Esophagus muscularis mucosa (tissue), 4 donors: ENCODE measurements around the gene WDFY2. TPM values are rescaled to one million over a fixed set of nuclear protein-coding genes. Genes with fewer than 3 reads are reported as not detected.

Experiments used
- DNase-seq: peaks from one replicate; pipeline ENCODE4 v3.0.0-alpha.2; 2017; ENCODE audit errors: extremely low spot score
- H3K27ac ChIP-seq, 4 donors: fragments of 200-600 bp; sonication (generic); replicated peaks in 1 of 4; 1 replicate in 3 of 4; 2 replicates in 1 of 4; pipeline ENCODE4 v1.5.1; 2016 to 2019; ENCODE audit warnings: mild to moderate bottlenecking in 1 of 4
- H3K27me3 ChIP-seq, 4 donors: fragments of 200-600 bp; sonication (generic); one replicate each; pipeline versions ENCODE4 v1.5.1 to v1.6.0; 2016 to 2019
- H3K36me3 ChIP-seq, 4 donors: fragments of 200-600 bp; sonication (generic); one replicate each; pipeline ENCODE4 v1.5.1; 2016 to 2019
- H3K4me1 ChIP-seq, 4 donors: fragments of 200-600 bp; sonication (generic); one replicate each; pipeline ENCODE4 v1.5.1; 2016 to 2019
- H3K4me3 ChIP-seq, 4 donors: fragments of 200-600 bp; sonication (generic); 1 replicate in 2 of 4; 2 replicates in 2 of 4; pipeline ENCODE4 v1.5.1; 2016 to 2019; ENCODE audit warnings: mild to moderate bottlenecking in 4 of 4, moderate library complexity in 1 of 4
- H3K9me3 ChIP-seq, 4 donors: fragments of 200-600 bp; sonication (generic); 1 replicate in 3 of 4; 2 replicates in 1 of 4; pipeline ENCODE4 v1.5.1; 2016 to 2019
- EP300 ChIP-seq: sonication (generic); formaldehyde crosslinking; IDR thresholded peaks from one replicate; pipeline ENCODE4 v1.6.1; 2017; ENCODE audit warnings: antibody characterized with exemption
- POLR2A ChIP-seq: fragments of 450-650 bp; IDR thresholded peaks from one replicate; pipeline ENCODE4 v1.6.1; 2017; ENCODE audit warnings: antibody characterized with exemption, moderate library complexity, mild to moderate bottlenecking, low read depth
- POLR2AphosphoS5 ChIP-seq, 2 donors: sonication (generic); formaldehyde crosslinking; IDR thresholded peaks; one replicate each; pipeline ENCODE4 v1.6.1; 2017; ENCODE audit warnings: antibody characterized with exemption in 2 of 2
- WGBS: methylation state at CpG from one replicate; pipeline ENCODE4 v1.1.5; 2018; 5-methylcytosine and 5-hydroxymethylcytosine counted together
- intact Hi-C: fragments of 100-400 bp; cut with DNase I; formaldehyde crosslinking; loops from one replicate; pipeline ENCODE4 v1.15.1; 2023
- total RNA-seq, 4 donors: library from RNA; depleted of rRNA; stranded (reverse); fragments of >200 nt; gene quantifications; one replicate each; pipeline versions ENCODE4 v1.1.0 to v1.2.1, GENCODE V29; 2016
- TF ChIP-seq, protein P1 (sequence below), 3 experiments: fragments of 200-600 bp in 2 of 3; fragments of 450-650 bp in 1 of 3; sonication (generic) in 2 of 3; IDR thresholded peaks; one replicate each; pipeline ENCODE4 v1.5.1; 2017 to 2019; ENCODE audit warnings: antibody characterized with exemption in 3 of 3, mild to moderate bottlenecking in 2 of 3, moderate library complexity in 1 of 3

The WDFY2 gene
- total RNA-seq, 4 donors from 2014 or later = 4.7 to 8.7 (median 5.7) TPM

DNA sequence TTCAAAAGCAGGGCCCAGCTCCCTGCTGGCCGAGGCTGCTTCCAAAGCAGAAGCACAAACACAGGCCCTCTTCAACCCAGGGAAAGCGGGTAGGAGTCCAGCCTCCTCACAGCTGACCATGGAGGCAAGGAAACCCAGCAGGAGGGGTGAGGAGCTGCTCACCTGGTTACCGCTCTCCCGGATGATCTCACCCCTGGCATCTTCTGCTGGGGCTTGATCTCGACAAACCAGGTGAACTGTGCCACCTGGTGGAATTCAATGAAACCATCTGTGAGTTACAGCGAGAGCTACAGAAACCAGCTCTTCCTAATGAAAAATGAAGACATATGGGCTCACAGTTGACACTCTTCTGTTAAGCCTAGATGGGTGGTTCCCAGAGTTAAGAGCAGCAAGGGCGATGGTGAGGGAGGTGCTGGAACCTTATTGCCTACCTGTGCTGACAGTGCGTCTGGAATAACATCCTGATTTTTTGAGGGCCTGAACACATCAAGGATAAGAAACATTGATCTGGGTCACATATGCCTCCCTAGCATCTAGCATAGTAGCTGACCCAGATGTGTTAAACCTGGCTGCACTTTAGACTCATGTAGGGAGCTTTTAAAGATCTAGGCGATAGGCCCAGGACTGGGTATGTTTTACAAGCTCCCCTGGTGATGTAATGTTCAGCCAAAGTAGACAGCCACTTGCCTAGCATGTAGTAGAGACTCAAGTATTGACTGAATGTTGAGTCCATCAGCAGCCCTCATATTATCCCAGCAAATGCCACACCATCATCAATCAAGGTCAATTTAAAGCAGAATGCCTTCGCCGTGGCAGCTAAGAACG is 213.6 kb downstream of the WDFY2 start:
- Histone ChIP-seq H3K4me1 (peaks cover 25 to 43% (median 38%) of the 10 kb centered on the region in 4 donors), H3K36me3 (peaks cover 0 to 46% (median 13%) of the 10 kb centered on the region in 4 donors), H3K27ac (no peak overlapping the region), H3K27me3 (no peaks in the 10 kb centered on the region), H3K9me3 (no peaks in the 10 kb centered on the region), H3K4me3 (no peak overlapping the region)
- WGBS = 71% methylated on average over 12 of the region's 12 CpGs
- DNase-seq = no peak
- TF ChIP-seq, protein P1, sequence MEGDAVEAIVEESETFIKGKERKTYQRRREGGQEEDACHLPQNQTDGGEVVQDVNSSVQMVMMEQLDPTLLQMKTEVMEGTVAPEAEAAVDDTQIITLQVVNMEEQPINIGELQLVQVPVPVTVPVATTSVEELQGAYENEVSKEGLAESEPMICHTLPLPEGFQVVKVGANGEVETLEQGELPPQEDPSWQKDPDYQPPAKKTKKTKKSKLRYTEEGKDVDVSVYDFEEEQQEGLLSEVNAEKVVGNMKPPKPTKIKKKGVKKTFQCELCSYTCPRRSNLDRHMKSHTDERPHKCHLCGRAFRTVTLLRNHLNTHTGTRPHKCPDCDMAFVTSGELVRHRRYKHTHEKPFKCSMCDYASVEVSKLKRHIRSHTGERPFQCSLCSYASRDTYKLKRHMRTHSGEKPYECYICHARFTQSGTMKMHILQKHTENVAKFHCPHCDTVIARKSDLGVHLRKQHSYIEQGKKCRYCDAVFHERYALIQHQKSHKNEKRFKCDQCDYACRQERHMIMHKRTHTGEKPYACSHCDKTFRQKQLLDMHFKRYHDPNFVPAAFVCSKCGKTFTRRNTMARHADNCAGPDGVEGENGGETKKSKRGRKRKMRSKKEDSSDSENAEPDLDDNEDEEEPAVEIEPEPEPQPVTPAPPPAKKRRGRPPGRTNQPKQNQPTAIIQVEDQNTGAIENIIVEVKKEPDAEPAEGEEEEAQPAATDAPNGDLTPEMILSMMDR (IDR thresholded peaks at IDR 0.05) = peak in 2 of 3 experiments; percentile 23 to 34
- no peak for TF ChIP-seq EP300
- intact Hi-C loops = loop anchor here (5.0 kb wide), 1 partner anchor 211 kb away; no protein-coding TSS in a partner anchor

DNA sequence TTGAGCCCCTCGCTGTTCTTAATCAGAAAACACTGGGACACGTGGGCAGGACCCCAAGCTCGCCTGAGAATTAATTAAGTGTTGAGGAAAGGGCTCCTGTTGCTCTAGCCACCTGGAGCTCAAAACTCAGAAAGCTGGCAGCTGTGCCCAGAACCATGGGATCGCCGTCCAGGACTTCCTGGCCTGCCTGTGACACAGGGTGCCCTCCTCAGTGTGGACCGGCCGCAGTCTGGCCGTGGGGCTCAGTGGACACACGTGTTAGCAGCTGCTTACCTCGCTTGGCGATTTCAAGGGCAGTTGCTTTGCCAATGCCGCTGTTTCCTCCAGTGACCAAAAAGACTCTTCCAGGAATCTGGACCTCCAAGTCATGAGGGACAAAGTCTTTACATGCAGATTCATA is 215.0 kb downstream of the WDFY2 start:
- H3K27ac ChIP-seq = no peak overlapping the region
- H3K9me3 ChIP-seq = no peaks in the 10 kb centered on the region
- DNase-seq = no peak
- no peaks in the 10 kb centered on the region for H3K27me3 ChIP-seq
- intact Hi-C loops = loop anchor here (5.0 kb wide), 1 partner anchor 212 kb away; no protein-coding TSS in a partner anchor
- 93% methylated on average over 6 of the region's 12 CpGs for WGBS
- no peak overlapping the region for H3K4me3 ChIP-seq
- H3K36me3 ChIP-seq = peaks cover 0 to 46% (median 13%) of the 10 kb centered on the region in 4 donors
- TF ChIP-seq EP300 = no peak
- TF ChIP-seq, protein P1 (IDR thresholded peaks at IDR 0.05) = no peak
- H3K4me1 ChIP-seq = peaks cover 30 to 38% (median 37%) of the 10 kb centered on the region in 4 donors

DNA sequence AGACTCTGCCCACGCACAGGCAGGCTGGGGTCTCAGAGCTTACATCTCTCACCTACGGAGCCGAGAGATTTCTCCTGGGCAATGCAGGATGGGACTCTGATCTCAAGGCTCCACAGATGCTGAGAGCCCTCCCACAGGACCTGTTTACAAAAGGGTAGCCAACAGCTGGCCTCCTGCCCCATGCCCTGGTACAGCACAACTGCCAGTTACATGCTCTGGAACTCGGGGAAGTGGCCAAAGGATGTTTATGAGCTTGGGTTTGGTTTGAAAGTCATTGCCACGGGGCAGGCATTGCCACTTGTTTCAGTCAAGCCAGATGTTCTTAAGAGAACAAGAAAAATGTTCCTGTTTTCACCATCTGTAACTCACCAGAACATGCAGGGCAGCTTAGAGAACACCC is 216.2 kb downstream of the WDFY2 start:
- WGBS = 80% methylated on average over 5 of the region's 5 CpGs
- peaks cover 0 to 39% (median 13%) of the 10 kb centered on the region in 4 donors for H3K36me3 ChIP-seq
- no peak for TF ChIP-seq EP300
- no peaks in the 10 kb centered on the region for H3K9me3 ChIP-seq
- H3K27ac ChIP-seq = peak overlapping the region; percentile 98 to 100 (median 100)
- peaks cover 30 to 50% (median 48%) of the 10 kb centered on the region in 4 donors for H3K4me1 ChIP-seq
- no peak for DNase-seq
- H3K4me3 ChIP-seq = no peak overlapping the region
- intact Hi-C loops = loop anchor here (5.0 kb wide), 2 partner anchors 348 to 578 kb away; partner anchors contain the start of genes FAM124A and INTS6
- no peaks in the 10 kb centered on the region for H3K27me3 ChIP-seq

DNA sequence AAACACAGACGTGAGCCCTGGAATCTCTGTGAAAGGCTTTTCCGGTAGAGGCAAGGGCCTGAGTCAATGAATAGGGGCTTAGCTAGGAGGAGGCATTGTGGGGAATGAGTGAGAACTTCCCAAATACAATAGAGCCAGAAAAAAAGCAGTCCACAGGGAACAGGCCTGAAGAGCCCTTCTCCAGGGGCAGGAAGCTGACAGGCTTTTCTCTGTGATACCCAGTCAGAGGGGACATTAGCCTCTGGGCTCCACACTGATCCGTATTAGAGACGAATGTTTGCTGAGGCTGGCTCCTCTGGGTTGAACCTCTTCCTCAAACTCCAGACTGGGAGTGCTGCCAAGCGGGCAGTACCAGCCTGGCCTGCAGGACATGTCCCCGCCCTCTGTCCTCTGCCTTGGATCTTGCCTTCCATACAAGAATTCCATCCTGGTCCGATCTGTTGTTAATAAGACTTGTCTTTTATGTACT is 217.4 kb downstream of the WDFY2 start:
- 50% methylated on average over 7 of the region's 7 CpGs for WGBS
- TF ChIP-seq POLR2A = no peak
- TF ChIP-seq, protein P1 (IDR thresholded peaks at IDR 0.05) = peak in 1 of 3 experiments; percentile 10
- Histone ChIP-seq H3K9me3 (no peaks in the 10 kb centered on the region), H3K36me3 (peaks cover 0 to 27% (median 9%) of the 10 kb centered on the region in 4 donors), H3K4me1 (peaks cover 30 to 59% (median 54%) of the 10 kb centered on the region in 4 donors), H3K27me3 (no peaks in the 10 kb centered on the region), H3K4me3 (peak overlapping the region in 2 of 4 donors; percentile 5 to 6), H3K27ac (peak overlapping the region; percentile 98 to 100 (median 100))
- intact Hi-C loops = loop anchor here (5.0 kb wide), 2 partner anchors 349 to 579 kb away; partner anchors contain the start of genes FAM124A and INTS6
- DNase-seq = no peak

DNA sequence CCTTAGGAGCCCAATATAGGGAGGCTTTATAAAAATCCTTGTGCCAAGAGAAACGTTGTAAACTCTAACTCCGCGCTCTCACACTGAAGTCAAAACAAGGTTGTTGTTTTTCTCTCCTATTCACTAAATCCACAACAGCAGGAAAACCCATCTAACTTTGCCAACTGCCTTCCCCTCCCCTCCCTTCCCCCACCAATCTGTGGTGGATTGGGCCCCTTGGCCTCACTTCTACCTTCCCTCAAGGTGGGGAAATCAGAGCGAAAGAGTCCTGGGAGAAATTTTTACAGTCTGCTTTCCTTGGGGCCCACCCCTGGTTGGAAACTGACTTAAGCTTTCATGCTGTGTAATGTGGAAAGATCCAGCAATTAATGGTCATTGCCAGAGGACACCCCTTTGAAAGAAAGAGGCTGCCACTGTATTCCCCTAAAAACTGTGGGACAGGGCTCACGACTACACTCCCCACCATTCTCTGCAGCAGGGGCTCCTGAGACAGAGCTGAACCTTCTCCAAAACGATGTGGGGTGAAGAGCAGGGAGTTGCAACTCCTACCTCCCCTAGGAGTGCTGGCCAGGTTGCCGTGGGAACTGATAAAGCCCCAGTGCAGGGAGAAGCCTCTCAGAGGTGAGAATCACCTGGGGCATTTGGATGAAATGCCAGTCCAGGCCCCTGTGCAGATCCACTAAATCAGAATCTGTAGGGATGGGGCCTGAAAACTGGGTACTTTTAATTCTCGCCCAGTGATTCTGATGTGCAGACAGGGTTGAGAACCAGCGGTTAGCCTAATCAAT is 218.6 kb downstream of the WDFY2 start:
- peak overlapping the region; percentile 75 to 88 (median 83) for H3K4me3 ChIP-seq
- H3K27ac ChIP-seq = peak overlapping the region; percentile 98 to 100 (median 100)
- peaks cover 30 to 59% (median 54%) of the 10 kb centered on the region in 4 donors for H3K4me1 ChIP-seq
- DNase-seq = no peak
- intact Hi-C loops = loop anchor here (5.0 kb wide), 2 partner anchors 351 to 581 kb away; partner anchors contain the start of genes FAM124A and INTS6
- peaks cover 0 to 16% (median 6%) of the 10 kb centered on the region in 4 donors for H3K36me3 ChIP-seq
- no peaks in the 10 kb centered on the region for H3K9me3 ChIP-seq
- 46% methylated on average over 9 of the region's 9 CpGs for WGBS
- H3K27me3 ChIP-seq = no peaks in the 10 kb centered on the region
- TF ChIP-seq EP300 = no peak
- TF ChIP-seq POLR2AphosphoS5 (IDR thresholded peaks at IDR 0.05) = no peak
- no peak for TF ChIP-seq POLR2A
- TF ChIP-seq, protein P1 (IDR thresholded peaks at IDR 0.05) = no peak
